HepG2 (cell line): ENCODE data around the gene DOK4. TPM values are rescaled to one million over a fixed set of nuclear protein-coding genes. Genes with fewer than 3 reads are reported as not detected.

Experiments
- ARID2 ChIP-seq: sonication (generic); formaldehyde crosslinking; IDR thresholded peaks from 2 replicates; pipeline ENCODE4 v1.8.1; 2022; ENCODE audit warnings: mild to moderate bottlenecking, missing genetic modification reagents, borderline replicate concordance
- FOXA3 ChIP-seq: IDR thresholded peaks from 2 replicates; pipeline ENCODE4 v1.6.1; 2016; ENCODE audit warnings: missing genetic modification reagents, missing compliant biosample characterization
- IRF2 ChIP-seq: IDR thresholded peaks from 2 replicates; pipeline ENCODE4 v1.6.1; 2018; ENCODE audit warnings: missing genetic modification reagents, missing compliant biosample characterization
- JUNB ChIP-seq: sonication (generic); formaldehyde crosslinking; IDR thresholded peaks from 2 replicates; pipeline ENCODE4 v1.8.0; 2022; ENCODE audit warnings: missing genetic modification reagents, mild to moderate bottlenecking, borderline replicate concordance
- MXD4 ChIP-seq: IDR thresholded peaks from 2 replicates; pipeline ENCODE4 v1.6.1; 2016; ENCODE audit warnings: mild to moderate bottlenecking, missing biosample characterization, missing genetic modification reagents
- MXI1 ChIP-seq: IDR thresholded peaks from 3 replicates; pipeline ENCODE4 v1.6.1; 2012; ENCODE audit warnings: low read depth, low read length, inconsistent platforms, borderline replicate concordance
- NFYC ChIP-seq: IDR thresholded peaks from 2 replicates; pipeline ENCODE4 v1.6.1; 2016; ENCODE audit warnings: missing genetic modification reagents, missing compliant biosample characterization
- RFXANK ChIP-seq: IDR thresholded peaks from 2 replicates; pipeline ENCODE4 v1.6.1; 2016
- RNF2 ChIP-seq: fragments of 450-650 bp; conservative IDR thresholded peaks from 2 replicates; pipeline ENCODE4 v1.6.1; 2016; ENCODE audit warnings: low read depth
- SNAPC5 ChIP-seq: sonication (generic); formaldehyde crosslinking; IDR thresholded peaks from 2 replicates; pipeline ENCODE4 v1.8.1; 2023; ENCODE audit warnings: mild to moderate bottlenecking, missing genetic modification reagents, borderline replicate concordance
- TERF1 ChIP-seq: sonication (generic); formaldehyde crosslinking; IDR thresholded peaks from 2 replicates; pipeline ENCODE4 v1.8.0; 2022; ENCODE audit warnings: mild to moderate bottlenecking, missing genetic modification reagents, moderate library complexity
- ZBTB44 ChIP-seq: sonication (generic); formaldehyde crosslinking; IDR thresholded peaks from 2 replicates; pipeline ENCODE4 v1.4.0; 2020; ENCODE audit warnings: missing genetic modification reagents
- ZNF142 ChIP-seq: sonication (generic); formaldehyde crosslinking; IDR thresholded peaks from 2 replicates; pipeline ENCODE4 v1.4.0; 2020; ENCODE audit warnings: missing genetic modification reagents
- ZNF264 ChIP-seq: sonication (generic); formaldehyde crosslinking; IDR thresholded peaks from 2 replicates; pipeline ENCODE4 v1.4.0; 2020; ENCODE audit warnings: missing genetic modification reagents
- ZNF337 ChIP-seq: sonication (generic); formaldehyde crosslinking; IDR thresholded peaks from 2 replicates; pipeline ENCODE4 v1.5.1; 2020; ENCODE audit warnings: missing genetic modification reagents, low read depth, mild to moderate bottlenecking, borderline replicate concordance
- ZNF446 ChIP-seq: sonication (generic); formaldehyde crosslinking; IDR thresholded peaks from 2 replicates; pipeline ENCODE4 v1.5.0; 2020; ENCODE audit warnings: mild to moderate bottlenecking, missing genetic modification reagents
- ZNF530 ChIP-seq: sonication (generic); formaldehyde crosslinking; IDR thresholded peaks from 2 replicates; pipeline ENCODE4 v1.5.0; 2020; ENCODE audit warnings: low read depth, mild to moderate bottlenecking, missing genetic modification reagents
- ZNF557 ChIP-seq: sonication (generic); formaldehyde crosslinking; IDR thresholded peaks from 2 replicates; pipeline ENCODE4 v1.4.0; 2020; ENCODE audit warnings: missing genetic modification reagents
- ZNF7 ChIP-seq: IDR thresholded peaks from 2 replicates; pipeline ENCODE4 v1.6.1; 2016; ENCODE audit warnings: missing biosample characterization, missing genetic modification reagents
- ZUFSP ChIP-seq: sonication (generic); formaldehyde crosslinking; IDR thresholded peaks from 2 replicates; pipeline ENCODE4 v1.9.0; 2021; ENCODE audit warnings: missing genetic modification reagents, mild to moderate bottlenecking, borderline replicate concordance
- polyA plus RNA-seq, 8 experiments: library from polyadenylated mRNA; depleted of rRNA in 3 of 8; stranded (reverse) in 7 of 8; unstranded in 1 of 8; fragments of >200 nt; fragmentation: Illumina TruSeq in 4 of 8; extraction: Trizol in 4 of 8; gene quantifications; 2 replicates each; pipeline versions ENCODE4 v1.2.1 to v1.2.3, GENCODE V29; 2011 to 2016; ENCODE audit warnings: low read depth in 4 of 8, missing spikeins in 1 of 8, mixed read lengths in 1 of 8; ENCODE audit not compliant: insufficient read depth in 1 of 8
- total RNA-seq, 5 experiments: library from RNA; depleted of rRNA; stranded (reverse); fragments of >200 nt; fragmentation: Illumina TruSeq; extraction: Trizol; gene quantifications; 2 replicates each; pipeline ENCODE4 v1.2.3, GENCODE V29; 2016; ENCODE audit warnings: low read depth in 1 of 5

DOK4 gene
- total and polyA plus RNA-seq, 2 of the 13 experiments (the other 11 are each of a cell fraction or from before 2014, with no cell fraction given) = 52.7 to 70.0 TPM

GRCh38 chr16:57482845-57483545, 3.3 kb downstream of the DOK4 start (continued):
- TF ChIP-seq MXI1 (peak; percentile 42; the same call in 1 of the 3 replicates), FOXA3 (CRISPR knock-in tag) (peak; percentile 56; the same call in 1 of the 2 replicates), ZNF446 (CRISPR knock-in tag) (no peak), MXD4 (CRISPR knock-in tag) (no peak; the same call in 1 of the 2 replicates), IRF2 (CRISPR knock-in tag) (0 out of 2 replicates have a peak, but pooled peaks have one; percentile 11), ARID2 (CRISPR knock-in tag) (no peak), ZNF337 (0 out of 2 replicates have a peak, but pooled peaks have one; percentile 39), NFYC (CRISPR knock-in tag) (peak; percentile 11; the same call in 1 of the 2 replicates), ZNF530 (CRISPR knock-in tag) (no peak), TERF1 (no peak), ZNF557 (no peak), ZNF142 (CRISPR knock-in tag) (0 out of 2 replicates have a peak, but pooled peaks have one; percentile 34), SNAPC5 (CRISPR knock-in tag) (no peak), ZUFSP (CRISPR knock-in tag) (no peak), RNF2 (no peak; the same call in none of the 2 replicates), ZBTB44 (CRISPR knock-in tag) (no peak), RFXANK (CRISPR knock-in tag) (no peak), ZNF7 (CRISPR knock-in tag) (no peak), JUNB (CRISPR knock-in tag) (peak; percentile 83), ZNF264 (CRISPR knock-in tag) (peak; percentile 20; the same call in 1 of the 2 replicates)
